Calu3 (cell line): ENCODE measurements around the gene EHMT1. TPM values are rescaled to one million over a fixed set of nuclear protein-coding genes. Genes with fewer than 3 reads are reported as not detected.

Source experiments
- BruUV-seq: library from RNA; stranded (reverse); fragments of 400-500 nt; replicated peaks from 2 replicates; lab custom pipeline; 2021; lab: Mats Ljungman, UMichigan
- CTCF ChIA-PET: fragments of 300-600 bp; sonication (Branson Sonifier 250); formaldehyde crosslinking; loops from one replicate; lab custom pipeline; 2022; ENCODE audit warnings: antibody characterized with exemption; lab: Charles Lee
- DNase-seq: peaks from one replicate; pipeline ENCODE4 v3.0.0; 2022
- H3K27ac Mint-ChIP-seq: one replicate; pipeline ENCODE4 v1.8.0; 2022; ENCODE audit warnings: mixed read lengths; ENCODE audit not compliant: unreplicated experiment
- H3K27me3 Mint-ChIP-seq: one replicate; pipeline ENCODE4 v1.8.0; 2022; ENCODE audit warnings: mixed read lengths; ENCODE audit not compliant: unreplicated experiment
- H3K36me3 Mint-ChIP-seq: one replicate; pipeline ENCODE4 v1.8.0; 2022; ENCODE audit warnings: mild to moderate bottlenecking, moderate library complexity, mixed read lengths; ENCODE audit not compliant: insufficient read depth, unreplicated experiment
- H3K4me1 Mint-ChIP-seq: one replicate; pipeline ENCODE4 v1.8.0; 2022; ENCODE audit warnings: mild to moderate bottlenecking, low read depth, mixed read lengths; ENCODE audit not compliant: unreplicated experiment
- H3K4me3 Mint-ChIP-seq: one replicate; pipeline ENCODE4 v1.8.0; 2022; ENCODE audit warnings: mild to moderate bottlenecking, low read depth, moderate library complexity, mixed read lengths; ENCODE audit not compliant: unreplicated experiment
- H3K9me3 Mint-ChIP-seq: one replicate; pipeline ENCODE4 v1.8.0; 2022; ENCODE audit warnings: low read depth, mixed read lengths; ENCODE audit not compliant: unreplicated experiment
- CTCF ChIP-seq: fragments of 200-600 bp; IDR thresholded peaks from one replicate; pipeline ENCODE4 v1.8.0; 2022; ENCODE audit warnings: antibody characterized with exemption; ENCODE audit not compliant: unreplicated experiment
- intact Hi-C: fragments of 100-400 bp; cut with micrococcal nuclease; formaldehyde crosslinking; loops from one replicate; pipeline ENCODE4 v1.10.0; 2022; ENCODE audit not compliant: unreplicated experiment
- total RNA-seq: library from RNA; stranded (reverse); gene quantifications from 2 replicates; pipeline ENCODE4 v1.2.3, GENCODE V29; 2022

EHMT1 gene
- total RNA-seq, 1 experiment from 2014 or later: 56.0 TPM

DNA sequence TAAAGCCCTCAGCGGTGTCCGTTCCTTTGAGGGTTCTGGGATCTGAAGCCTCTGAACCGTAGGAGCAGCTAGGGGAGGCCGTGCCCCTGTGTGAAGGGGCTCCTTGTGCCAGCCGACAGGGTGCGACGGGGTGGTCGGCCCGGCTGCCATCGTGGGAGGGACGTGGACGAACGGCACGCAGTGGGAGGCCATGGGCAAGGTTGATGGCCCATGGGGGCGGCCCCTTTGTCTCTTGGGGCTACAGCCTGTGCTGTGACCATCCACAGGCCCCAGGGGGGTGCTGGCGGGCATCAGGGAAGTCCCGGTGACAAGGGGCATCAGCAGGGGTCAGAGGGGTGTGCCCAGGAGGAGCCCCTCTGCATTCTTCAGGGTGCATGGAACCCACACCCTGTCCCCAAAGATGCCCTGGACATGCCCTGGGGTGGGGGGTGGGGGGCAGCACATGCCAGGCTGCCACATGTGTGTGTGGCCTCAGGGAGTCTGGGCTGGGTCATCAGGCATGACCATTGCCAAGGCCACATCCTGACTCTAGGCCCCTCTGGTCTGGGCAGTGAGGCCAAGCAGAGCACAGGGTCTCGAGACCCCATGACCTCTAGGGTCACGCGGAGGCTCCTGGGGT, 209.2 kb downstream of the EHMT1 start:
- DNase-seq: no peak
- no peaks in the 10 kb centered on the region for H3K27me3 Mint-ChIP-seq
- no peak for TF ChIP-seq CTCF
- peaks cover 9% of the 10 kb centered on the region for H3K36me3 Mint-ChIP-seq
- no peak overlapping the region for H3K4me3 Mint-ChIP-seq
- BruUV-seq: no TSS peak
- intact Hi-C loops: no loop called here
- H3K27ac Mint-ChIP-seq: no peak overlapping the region
- H3K4me1 Mint-ChIP-seq: no peaks in the 10 kb centered on the region
- CTCF ChIA-PET: no interaction called here
- peaks cover 3% of the 10 kb centered on the region for H3K9me3 Mint-ChIP-seq

GRCh38 chr9:137828527-137829259, 209.9 kb downstream of the EHMT1 start:
- Mint-ChIP-seq H3K27ac (no peak overlapping the region), H3K4me1 (no peaks in the 10 kb centered on the region), H3K4me3 (no peak overlapping the region), H3K36me3 (peaks cover 9% of the 10 kb centered on the region), H3K27me3 (no peaks in the 10 kb centered on the region), H3K9me3 (peaks cover 3% of the 10 kb centered on the region)
- no peak for DNase-seq
- BruUV-seq: no TSS peak
- TF ChIP-seq CTCF: no peak
- CTCF ChIA-PET: no interaction called here
- intact Hi-C loops: no loop called here

DNA sequence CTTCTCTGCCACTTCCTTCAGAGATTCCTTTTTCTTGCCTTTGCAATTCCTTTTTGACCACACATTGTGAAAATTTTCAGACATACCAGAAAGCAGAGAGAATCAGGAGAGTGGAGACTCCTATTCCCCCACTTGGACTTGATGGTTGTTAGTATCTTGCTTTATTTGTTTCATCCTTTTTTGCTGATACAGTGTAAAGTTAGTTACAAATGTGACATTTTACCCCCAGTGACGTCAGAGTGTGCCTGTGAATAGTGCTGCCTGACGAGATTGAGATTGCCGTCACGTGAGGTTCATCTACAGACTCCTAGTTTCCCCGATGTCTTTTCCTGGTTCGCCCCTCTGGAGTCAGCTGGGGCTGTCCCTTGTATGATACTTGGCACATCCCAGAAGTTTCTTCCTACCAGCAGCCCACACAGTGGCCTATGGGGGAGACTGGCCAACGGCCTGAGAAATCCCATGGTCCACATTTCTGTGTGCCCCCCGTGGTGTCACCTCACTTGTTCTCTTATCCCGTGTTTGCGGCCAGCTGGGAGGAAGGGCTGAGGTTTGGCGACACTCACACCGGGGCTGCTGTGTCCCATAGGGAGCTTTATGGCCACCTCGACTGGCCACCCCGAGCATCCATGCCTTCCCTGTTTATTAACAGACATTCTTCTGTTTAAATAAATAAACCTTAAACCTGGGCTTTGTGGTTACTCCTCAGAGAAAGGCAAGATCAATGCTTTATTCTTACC, 210.6 kb downstream of the EHMT1 start:
- Mint-ChIP-seq H3K4me1 (no peaks in the 10 kb centered on the region), H3K27me3 (no peaks in the 10 kb centered on the region), H3K27ac (no peak overlapping the region), H3K9me3 (peaks cover 3% of the 10 kb centered on the region), H3K36me3 (peaks cover 9% of the 10 kb centered on the region), H3K4me3 (no peak overlapping the region)
- no peak for TF ChIP-seq CTCF
- intact Hi-C loops: no loop called here
- DNase-seq: no peak
- no TSS peak for BruUV-seq
- CTCF ChIA-PET: no interaction called here

DNA sequence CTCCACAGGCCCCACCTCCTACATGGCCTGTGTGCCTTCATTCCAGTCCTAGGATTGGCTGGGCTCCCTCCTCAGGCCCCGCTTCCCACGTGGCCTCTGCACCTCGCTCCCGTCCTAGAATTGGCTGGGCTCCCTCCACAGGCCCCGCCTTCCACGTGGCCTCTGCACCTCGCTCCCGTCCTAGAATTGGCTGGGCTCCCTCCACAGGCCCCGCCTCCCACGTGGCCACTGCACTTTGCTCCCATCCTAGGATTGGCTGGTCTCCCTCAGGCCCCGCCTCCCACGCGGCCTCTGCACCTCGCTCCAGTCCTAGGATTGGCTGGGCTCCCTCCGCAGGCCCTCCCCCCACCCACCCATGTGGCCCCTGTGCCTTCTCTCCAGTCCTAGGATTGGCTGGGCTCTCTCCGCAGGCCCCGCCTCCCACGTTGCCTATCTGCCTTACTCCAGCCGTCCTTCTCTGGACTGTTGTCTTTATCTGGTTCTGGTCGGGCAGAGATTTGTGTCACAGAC, 213.4 kb downstream of the EHMT1 start:
- DNase-seq: no peak
- Mint-ChIP-seq H3K4me1 (no peaks in the 10 kb centered on the region), H3K9me3 (no peaks in the 10 kb centered on the region), H3K36me3 (peaks cover 9% of the 10 kb centered on the region), H3K27ac (no peak overlapping the region), H3K4me3 (no peak overlapping the region), H3K27me3 (no peaks in the 10 kb centered on the region)
- TF ChIP-seq CTCF: no peak
- intact Hi-C loops: no loop called here
- no TSS peak for BruUV-seq
- CTCF ChIA-PET: no interaction called here
